Measurements from ENCODE around the gene MXI1.
A peak's percentile ranks its signal among the peaks of the same experiment; 100 is the strongest.

MXI1 gene

GRCh38 chr10:110278562-110279406 is 71.4 kb downstream of the MXI1 start:
- no peak for DNase-seq

- peak; percentile 47 for DNase-seq
Measured at GRCh38 chr10:110279407-110279986, 72.1 kb downstream of the MXI1 start.

- DNase-seq: no peak
Measured at GRCh38 chr10:110284262-110284661, 76.9 kb downstream of the MXI1 start.

GRCh38 chr10:110285501-110285900 is 78.1 kb downstream of the MXI1 start:
- DNase-seq: no peak

GRCh38 chr10:110286841-110287240 is 79.4 kb downstream of the MXI1 start:
- DNase-seq: no peak

- DNase-seq: no peak
Measured at GRCh38 chr10:110296966-110297365, 89.6 kb downstream of the MXI1 start.

GRCh38 chr10:110300486-110300986 is 93.1 kb downstream of the MXI1 start:
- DNase-seq: no peak

- no peak for DNase-seq
Measured at GRCh38 chr10:110303681-110304080, 96.3 kb downstream of the MXI1 start.

- no peak for DNase-seq
Measured at GRCh38 chr10:110304394-110304779, 97.0 kb downstream of the MXI1 start.

- DNase-seq: peak; percentile 98
Measured at GRCh38 chr10:110304780-110305421, 97.5 kb downstream of the MXI1 start, which contains the start of gene SMNDC1. TSS of gene SMNDC1 (minus strand) at chr10:110304920. CDS start at chr10:110303587, 1,333 bp downstream.

GRCh38 chr10:110305767-110306451 is 98.5 kb downstream of the MXI1 start:
- no peak for DNase-seq

GRCh38 chr10:110306452-110306768 is 99.0 kb downstream of the MXI1 start:
- DNase-seq: no peak

- no peak for DNase-seq
Measured at GRCh38 chr10:110307805-110308204, 100.4 kb downstream of the MXI1 start.

GRCh38 chr10:110310741-110311140 is 103.3 kb downstream of the MXI1 start:
- no peak for DNase-seq

GRCh38 chr10:110311357-110311949 is 104.0 kb downstream of the MXI1 start:
- DNase-seq: peak; percentile 70

- no peak for DNase-seq
Measured at GRCh38 chr10:110312206-110312605, 104.8 kb downstream of the MXI1 start.

- DNase-seq: no peak
Measured at GRCh38 chr10:110313674-110314073, 106.3 kb downstream of the MXI1 start.

- DNase-seq: no peak
Measured at GRCh38 chr10:110317866-110318850, 110.8 kb downstream of the MXI1 start.

- no peak for DNase-seq
Measured at GRCh38 chr10:110321869-110322620, 114.6 kb downstream of the MXI1 start.

GRCh38 chr10:110323503-110323902 is 116.1 kb downstream of the MXI1 start:
- no peak for DNase-seq

Data from right forelimb (tissue), 1 donor.